ENCODE data around the gene POLD4. TPM values are rescaled to one million over a fixed set of nuclear protein-coding genes. Genes with fewer than 3 reads are reported as not detected.
A peak's percentile ranks its signal among the peaks of the same experiment; 100 is the strongest.

The POLD4 gene
- total RNA-seq, 1 donor from 2014 or later, result 80.0 TPM

- Histone ChIP-seq H3K4me3 (peak overlapping the region in 1 of 2 donors; percentile 7), H3K9me3 (no peaks in the 10 kb centered on the region), H3K27ac (peak overlapping the region; percentile 87), H3K27me3 (no peaks in the 10 kb centered on the region), H3K4me1 (peaks cover 30% of the 10 kb centered on the region), H3K36me3 (peaks cover 0 to 9% of the 10 kb centered on the region in 2 donors)
- no peak for DNase-seq (ENCODE audit: extremely low spot score in 2 of 2)
- TF ChIP-seq POLR2A (IDR thresholded peaks at IDR 0.05) (no peak), CTCF (IDR thresholded peaks at IDR 0.05) (no peak), POLR2AphosphoS5 (IDR thresholded peaks at IDR 0.05; ENCODE audit: insufficient read depth in 1 of 2, low read depth in 1 of 2) (no peak)
- intact Hi-C loops (cut with DNase I), result no loop called here
These were observed 41.7 kb downstream of the POLD4 start for GRCh38 chr11:67311556-67312082.

- Histone ChIP-seq H3K4me1 (peaks cover 27% of the 10 kb centered on the region), H3K4me3 (peak overlapping the region in 1 of 2 donors; percentile 7), H3K36me3 (peaks cover 0 to 9% of the 10 kb centered on the region in 2 donors), H3K27me3 (no peaks in the 10 kb centered on the region), H3K27ac (peak overlapping the region; percentile 87), H3K9me3 (no peaks in the 10 kb centered on the region)
- TF ChIP-seq POLR2A (IDR thresholded peaks at IDR 0.05), result no peak
- no peak for TF ChIP-seq CTCF (IDR thresholded peaks at IDR 0.05)
- TF ChIP-seq POLR2AphosphoS5 (IDR thresholded peaks at IDR 0.05; ENCODE audit: insufficient read depth in 1 of 2, low read depth in 1 of 2), result no peak
- intact Hi-C loops (cut with DNase I), result no loop called here
- DNase-seq (ENCODE audit: extremely low spot score in 2 of 2), result no peak
These were observed 42.2 kb downstream of the POLD4 start for GRCh38 chr11:67311051-67311555.

- H3K27me3 ChIP-seq, result no peaks in the 10 kb centered on the region
- peaks cover 29% of the 10 kb centered on the region for H3K4me1 ChIP-seq
- no peak overlapping the region for H3K4me3 ChIP-seq
- peak in 1 of 2 donors; percentile 18 for TF ChIP-seq POLR2AphosphoS5 (IDR thresholded peaks at IDR 0.05; ENCODE audit: insufficient read depth in 1 of 2, low read depth in 1 of 2)
- TF ChIP-seq POLR2A (IDR thresholded peaks at IDR 0.05), result no peak
- H3K36me3 ChIP-seq, result peaks cover 0 to 9% of the 10 kb centered on the region in 2 donors
- H3K27ac ChIP-seq, result peak overlapping the region; percentile 69
- no peaks in the 10 kb centered on the region for H3K9me3 ChIP-seq
- intact Hi-C loops (cut with DNase I), result no loop called here
- DNase-seq (ENCODE audit: extremely low spot score in 2 of 2), result peak in 1 of 2 donors; percentile 86
These were observed 42.9 kb downstream of the POLD4 start for GRCh38 chr11:67310246-67311050.

- Histone ChIP-seq H3K9me3 (no peaks in the 10 kb centered on the region), H3K27me3 (no peaks in the 10 kb centered on the region), H3K4me3 (no peak overlapping the region), H3K27ac (no peak overlapping the region), H3K4me1 (peaks cover 37% of the 10 kb centered on the region), H3K36me3 (peaks cover 0 to 9% of the 10 kb centered on the region in 2 donors)
- DNase-seq (ENCODE audit: extremely low spot score in 2 of 2), result no peak
- intact Hi-C loops (cut with DNase I), result no loop called here
- TF ChIP-seq POLR2A (IDR thresholded peaks at IDR 0.05) (no peak), POLR2AphosphoS5 (IDR thresholded peaks at IDR 0.05; ENCODE audit: insufficient read depth in 1 of 2, low read depth in 1 of 2) (no peak), CTCF (IDR thresholded peaks at IDR 0.05) (no peak)
These were observed 43.7 kb downstream of the POLD4 start for GRCh38 chr11:67309661-67310061.

- no peak for DNase-seq (ENCODE audit: extremely low spot score in 2 of 2)
- intact Hi-C loops (cut with DNase I), result no loop called here
- no peak overlapping the region for H3K27ac ChIP-seq
- H3K27me3 ChIP-seq, result no peaks in the 10 kb centered on the region
- peaks cover 0 to 9% of the 10 kb centered on the region in 2 donors for H3K36me3 ChIP-seq
- no peak overlapping the region for H3K4me3 ChIP-seq
- H3K9me3 ChIP-seq, result no peaks in the 10 kb centered on the region
- TF ChIP-seq POLR2A (IDR thresholded peaks at IDR 0.05) (no peak), CTCF (IDR thresholded peaks at IDR 0.05) (no peak), POLR2AphosphoS5 (IDR thresholded peaks at IDR 0.05; ENCODE audit: insufficient read depth in 1 of 2, low read depth in 1 of 2) (no peak)
- peaks cover 42% of the 10 kb centered on the region for H3K4me1 ChIP-seq
These were observed 44.2 kb downstream of the POLD4 start for GRCh38 chr11:67309166-67309565.
